GM21529 (cell line): ENCODE measurements around the gene ZCCHC14.
A peak's percentile ranks its signal among the peaks of the same experiment; 100 is the strongest.

Source experiments
- ATAC-seq: cut with Tn5 transposase; IDR thresholded peaks from one replicate; pipeline ENCODE4 v1.9.1; 2021; ENCODE audit not compliant: unreplicated experiment

Gene ZCCHC14

DNA sequence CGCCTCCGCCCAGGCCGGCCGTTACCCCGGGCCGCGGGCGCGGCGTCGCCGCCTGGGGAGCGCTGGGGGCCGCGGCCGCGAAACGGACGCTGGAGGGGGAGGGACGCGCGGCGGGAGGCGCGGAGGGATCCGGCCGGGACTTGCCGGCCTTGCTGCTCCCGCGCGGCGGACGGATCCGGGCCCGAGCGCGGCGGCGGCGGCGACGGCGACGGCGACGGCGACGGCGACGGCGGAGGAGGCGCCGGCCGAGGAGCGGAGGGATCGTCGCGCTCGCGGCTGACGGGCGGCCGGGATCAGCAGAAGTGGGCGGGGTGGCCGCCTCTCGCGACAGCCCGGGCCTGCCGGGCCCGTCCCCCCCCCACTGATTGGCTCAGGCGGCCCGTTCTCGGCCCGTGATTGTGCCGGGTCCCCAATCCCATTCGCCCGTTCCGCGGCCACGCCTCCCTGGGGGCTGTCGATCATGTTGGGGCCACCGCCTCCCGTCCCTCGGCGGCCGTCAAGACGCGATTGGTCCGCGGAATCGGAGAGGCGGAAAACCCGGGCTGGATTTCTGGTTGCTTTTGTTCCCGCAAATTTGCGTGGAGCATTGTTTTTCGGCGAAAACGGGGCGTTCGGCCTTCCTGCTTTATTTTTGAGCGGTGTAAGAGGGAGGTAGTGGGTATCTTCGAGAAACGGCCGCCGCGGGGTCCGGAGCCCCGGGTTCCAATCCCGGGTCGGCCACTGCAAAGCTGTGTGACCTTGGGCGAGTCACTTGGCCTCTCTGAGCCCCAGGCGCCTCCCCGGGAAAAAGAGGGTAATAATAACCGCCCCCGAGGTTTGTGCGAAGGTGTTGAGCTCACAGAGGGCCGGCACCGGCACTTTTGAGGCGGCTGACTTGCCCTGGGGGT, at the start of gene ZCCHC14:
Gene ZCCHC14 (minus strand): TSS at position 304 of the 887 bp plus-strand sequence. CDS start 786 bp downstream, outside the sequence.
- peak; percentile 84 for ATAC-seq

DNA sequence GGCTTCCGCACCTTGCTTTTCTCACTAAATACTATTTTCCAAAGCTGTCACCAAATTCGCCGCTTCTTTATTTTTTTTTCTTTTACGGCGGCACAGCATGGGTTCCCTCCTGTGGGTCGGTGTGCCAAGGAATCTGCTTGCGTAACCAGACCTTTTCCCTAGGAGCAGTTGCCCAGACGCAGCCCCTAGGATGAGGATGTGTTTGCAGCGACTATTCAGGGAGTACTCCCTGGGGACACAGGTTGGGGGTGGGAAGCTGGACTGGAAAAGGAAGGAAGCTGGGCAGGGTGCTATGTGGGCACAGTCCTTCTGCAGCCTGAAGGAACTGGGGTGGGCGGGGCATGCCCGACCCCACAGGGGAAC, 49.0 kb upstream of the ZCCHC14 start:
- no peak for ATAC-seq

DNA sequence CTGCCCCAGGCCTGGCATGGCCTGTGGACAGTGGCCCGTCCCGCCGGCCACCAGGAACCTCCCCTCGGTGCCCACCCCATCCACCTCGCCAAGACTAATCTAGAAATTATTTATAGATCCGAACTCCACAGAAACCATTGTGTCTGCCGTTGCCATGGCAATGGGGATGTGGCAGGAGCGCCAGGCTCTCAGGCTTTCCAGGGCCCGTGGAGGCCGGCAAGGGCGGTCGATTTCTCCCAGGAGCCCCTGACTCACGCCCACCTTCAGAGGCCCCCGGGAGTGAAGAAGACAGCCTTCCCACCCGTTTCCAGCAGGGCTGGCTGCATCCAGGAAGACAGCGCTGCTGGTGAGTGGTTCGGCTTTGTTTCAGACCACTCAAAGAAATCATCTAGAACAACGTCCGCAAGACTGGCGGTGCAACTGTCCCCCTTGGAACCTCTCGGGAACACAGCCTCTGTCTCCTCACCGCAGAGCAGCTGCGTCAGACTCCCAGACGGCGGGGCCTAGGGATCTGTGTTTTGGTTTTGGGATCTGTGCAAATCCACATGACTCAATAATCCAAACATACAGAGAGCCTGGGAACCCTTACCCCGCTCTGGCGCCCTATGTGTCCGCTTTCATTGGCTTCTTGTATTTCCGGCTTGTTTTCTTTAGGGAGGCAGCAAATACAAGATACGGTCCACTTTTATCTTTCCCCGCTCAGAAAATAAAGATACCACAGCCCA, 48.5 kb upstream of the ZCCHC14 start:
- ATAC-seq, result no peak

DNA sequence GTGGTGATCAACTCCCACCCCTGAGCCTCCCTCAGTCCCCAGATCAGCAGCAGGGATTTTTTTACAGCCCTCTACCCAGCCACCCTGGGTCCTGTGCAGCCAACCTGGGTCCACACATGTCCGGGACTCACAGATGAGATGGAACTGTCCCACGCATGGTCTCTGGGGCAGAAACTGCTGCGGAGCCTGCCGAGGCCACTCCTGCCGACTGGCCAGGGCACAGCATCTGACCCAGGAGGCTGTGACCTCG, 48.0 kb upstream of the ZCCHC14 start:
- ATAC-seq, result no peak

DNA sequence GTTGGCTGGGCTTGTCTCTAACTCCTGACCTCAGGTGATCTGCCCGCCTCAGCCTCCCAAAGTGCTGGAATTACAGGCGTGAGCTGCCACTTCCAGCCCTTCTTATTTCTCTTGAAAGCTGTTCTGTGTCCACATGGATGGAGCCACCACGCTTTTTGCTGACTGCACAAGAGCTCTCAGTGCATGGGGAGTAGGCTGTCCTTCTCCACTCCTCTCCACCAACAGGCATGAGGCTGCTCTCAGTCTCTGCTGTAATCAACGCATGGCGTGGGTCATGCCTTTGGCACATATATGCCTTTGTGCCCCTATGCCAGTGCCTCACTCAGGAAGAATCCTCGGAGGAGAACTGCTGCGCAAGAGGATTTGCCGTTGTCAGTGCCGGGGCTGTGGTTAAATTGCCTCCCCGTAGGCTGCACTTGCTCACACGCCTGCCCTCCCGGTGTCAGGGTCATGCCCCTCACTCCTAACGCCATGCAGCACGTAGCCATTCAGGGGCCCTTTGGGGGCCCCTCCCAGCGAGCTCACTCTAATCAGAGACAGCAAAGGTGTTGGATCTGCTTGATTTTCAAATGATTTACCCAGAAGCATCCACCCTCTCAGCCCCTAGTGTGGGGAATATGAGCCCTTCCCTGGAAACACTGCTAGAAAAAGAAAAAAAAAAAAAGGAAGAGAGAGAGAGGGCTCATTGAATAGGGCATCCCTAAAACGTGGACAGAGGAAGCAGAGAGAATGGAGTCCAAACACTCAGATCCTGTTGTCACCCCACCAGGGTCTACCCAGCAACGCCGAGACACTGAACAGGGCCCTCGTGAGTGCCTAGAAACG, 47.5 kb upstream of the ZCCHC14 start:
- no peak for ATAC-seq

DNA sequence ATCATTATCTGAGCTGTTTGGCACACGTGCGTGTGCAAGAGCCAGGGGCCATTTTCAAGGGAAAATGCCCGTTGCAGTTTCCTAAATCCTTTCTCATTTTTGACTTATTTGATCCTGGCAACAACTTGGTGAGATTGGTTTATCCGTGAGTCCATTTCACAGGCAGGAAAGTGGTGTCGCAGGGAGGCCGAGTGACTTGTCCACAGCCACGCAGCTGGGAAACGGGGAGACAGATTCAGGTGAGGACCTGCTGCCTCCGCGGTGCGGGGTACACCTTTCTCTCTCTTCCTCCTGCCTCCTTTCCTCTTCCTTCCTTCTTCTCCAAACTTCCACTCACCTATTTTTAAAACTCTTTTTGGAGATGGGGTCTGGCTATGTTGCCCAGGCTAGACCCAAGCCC, 46.3 kb upstream of the ZCCHC14 start:
- ATAC-seq, result no peak

DNA sequence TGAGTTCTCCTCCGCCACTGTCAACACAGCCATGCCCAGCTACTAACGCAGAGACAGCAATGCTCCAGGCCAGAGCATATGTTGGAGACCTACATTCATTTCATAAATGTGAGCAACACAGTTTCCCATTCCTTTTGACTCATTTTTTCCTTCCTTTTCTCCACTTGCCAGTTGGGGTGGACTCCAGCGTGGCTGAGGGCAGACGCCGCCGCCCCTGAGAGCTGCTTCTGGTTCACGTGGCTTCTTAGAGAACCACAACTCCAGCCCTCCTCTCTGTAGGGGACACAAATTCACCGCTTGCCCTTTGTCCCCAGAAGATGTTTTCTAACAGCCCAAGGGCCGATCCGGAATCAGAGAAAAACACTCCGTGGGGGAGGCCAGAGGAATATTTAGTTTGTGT, 45.8 kb upstream of the ZCCHC14 start:
- no peak for ATAC-seq

DNA sequence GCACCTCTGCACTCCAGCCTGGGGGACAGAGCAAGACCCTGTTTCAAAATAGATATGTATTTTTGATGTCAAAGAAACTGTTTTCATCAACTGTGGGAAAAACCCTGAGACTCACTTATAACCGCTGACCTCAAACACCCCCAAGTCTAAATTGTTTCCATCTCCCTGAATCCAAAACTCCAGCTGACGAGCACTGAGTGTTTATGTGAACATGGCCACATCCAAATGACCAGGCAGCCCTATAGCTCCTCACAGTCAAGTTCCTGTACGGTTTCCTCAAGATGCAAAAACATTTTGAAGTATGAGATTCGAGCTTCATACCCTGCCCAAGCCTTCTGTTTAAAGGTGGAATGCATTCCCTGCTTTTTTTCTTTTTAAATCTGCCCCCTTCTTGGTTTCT, 45.3 kb upstream of the ZCCHC14 start:
- no peak for ATAC-seq

DNA sequence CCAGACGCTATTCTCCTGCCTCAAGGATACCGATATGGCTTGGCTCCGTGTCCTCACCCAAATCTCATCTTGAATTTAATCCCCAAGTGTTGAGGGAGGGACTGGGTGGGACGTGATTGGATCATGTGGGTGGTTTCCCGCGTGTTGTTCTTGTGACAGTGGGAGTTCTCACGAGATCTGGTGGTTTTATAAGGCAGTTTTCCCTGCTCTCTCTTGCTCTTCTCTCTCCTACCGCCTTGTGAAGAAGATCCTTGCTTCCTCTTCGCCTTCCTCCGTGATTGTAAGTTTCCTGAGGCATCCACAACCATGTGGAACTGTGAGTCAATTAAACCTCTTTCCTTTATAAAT, 43.9 kb upstream of the ZCCHC14 start:
- ATAC-seq, result no peak

DNA sequence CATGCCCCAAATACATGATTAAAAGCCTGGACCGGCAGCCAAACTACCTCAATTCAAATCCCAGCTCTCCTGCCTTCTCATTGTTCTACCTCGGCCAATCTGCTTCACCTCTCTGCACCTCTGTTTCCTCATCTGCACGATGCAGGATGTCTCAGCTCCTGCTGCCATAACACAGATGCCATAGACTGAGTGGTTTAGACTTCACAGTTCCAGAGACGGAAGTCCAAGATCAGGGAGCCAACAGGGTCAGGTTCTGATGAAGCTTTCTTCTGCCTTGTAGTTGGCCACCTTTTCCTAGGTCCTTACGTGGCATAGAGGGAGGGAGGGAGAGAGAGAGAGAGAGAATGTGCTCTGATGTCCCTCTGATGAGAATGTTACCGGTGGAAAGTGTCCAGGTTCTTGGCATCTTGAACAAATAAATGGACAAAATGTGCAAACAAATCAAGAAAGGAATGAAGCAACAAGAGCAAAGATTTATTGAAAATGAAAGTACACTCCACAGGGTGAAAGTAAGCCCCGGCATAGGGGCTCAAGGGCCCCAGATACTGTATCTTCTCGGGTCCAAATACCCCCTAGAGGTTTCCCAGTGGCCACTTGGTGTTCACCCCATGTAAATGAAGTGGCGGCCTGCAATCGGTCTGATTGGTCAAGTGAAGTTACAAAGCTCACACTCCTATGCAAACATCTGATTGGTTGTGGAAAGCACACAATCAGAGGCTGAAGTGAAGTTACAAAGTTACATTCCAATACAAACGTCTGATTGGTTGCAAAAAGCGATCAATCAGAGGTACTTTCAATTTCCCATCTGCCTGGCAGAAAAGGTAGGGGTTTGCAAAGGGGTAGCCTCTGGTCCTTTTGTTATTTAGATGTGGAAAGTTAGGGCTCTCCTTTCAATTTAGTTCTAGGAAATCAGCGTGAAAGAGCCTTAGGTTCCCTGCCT, 43.3 kb upstream of the ZCCHC14 start:
- no peak for ATAC-seq

DNA sequence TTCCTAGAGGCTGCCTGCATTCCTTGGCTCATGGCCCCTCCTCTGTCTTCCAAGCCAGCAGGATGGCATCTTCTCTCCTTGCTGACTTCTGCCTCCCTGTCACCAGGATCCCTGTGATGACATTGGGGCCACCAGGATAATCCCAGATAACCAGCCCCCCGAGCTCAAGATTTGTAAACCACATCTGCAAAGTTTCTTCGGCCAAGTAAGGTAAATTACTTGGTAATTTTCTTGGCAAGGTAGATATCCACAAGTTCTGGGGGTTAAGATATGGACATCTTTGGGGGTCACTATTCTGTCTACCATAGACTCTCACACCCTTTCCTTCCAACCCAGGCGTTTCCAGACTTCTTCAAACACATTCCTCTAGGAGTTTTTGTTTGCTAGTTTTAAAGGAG, 42.6 kb upstream of the ZCCHC14 start:
- no peak for ATAC-seq

DNA sequence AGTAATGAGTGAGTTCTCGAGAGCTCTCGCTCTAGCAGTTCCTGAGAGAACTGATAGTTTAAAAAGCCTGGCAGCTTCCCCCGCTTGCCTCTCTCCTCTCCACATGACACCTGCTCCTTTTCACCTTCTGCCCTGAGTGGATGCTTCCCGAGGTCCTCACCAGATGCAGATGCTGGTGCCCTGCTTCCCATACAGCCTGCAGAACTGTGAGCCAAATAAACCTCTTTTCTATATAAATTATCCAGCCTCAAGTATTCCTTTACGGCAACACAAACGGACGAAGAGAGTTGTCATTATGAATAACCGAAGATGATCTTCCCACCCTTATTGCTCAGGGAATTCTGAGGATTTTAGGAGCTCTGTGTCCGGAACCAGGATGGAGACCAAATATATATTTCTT, 41.9 kb upstream of the ZCCHC14 start:
- ATAC-seq, result no peak

DNA sequence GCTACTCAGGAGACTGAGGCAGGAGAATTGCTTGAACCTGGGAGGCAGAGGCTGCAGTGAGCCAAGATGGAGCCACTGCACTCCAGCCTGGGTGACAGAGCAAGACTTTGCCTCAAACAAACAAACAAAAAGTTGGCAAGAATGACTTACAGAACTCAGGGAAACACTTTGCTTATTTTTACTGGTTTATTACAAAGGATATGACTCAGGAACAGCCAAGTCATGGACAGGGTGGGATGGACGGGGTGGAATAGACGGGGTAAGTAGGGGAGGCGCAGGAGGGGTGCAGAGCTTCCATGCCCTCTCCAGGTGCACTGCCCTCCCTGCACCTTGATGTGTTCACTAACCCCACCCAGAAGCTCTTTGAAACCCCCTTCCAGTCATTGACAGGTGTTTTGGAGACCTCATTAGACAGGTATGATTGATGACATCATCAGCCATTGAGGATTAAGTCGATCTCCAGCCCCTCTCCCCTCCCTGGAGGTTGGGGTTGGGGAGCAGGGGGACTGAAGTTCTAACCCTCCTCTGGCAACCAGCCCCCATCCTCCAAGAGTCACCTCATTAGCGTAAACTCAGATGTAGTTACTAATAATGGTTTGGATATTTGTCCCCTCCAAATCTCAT, 41.3 kb upstream of the ZCCHC14 start:
- no peak for ATAC-seq

DNA sequence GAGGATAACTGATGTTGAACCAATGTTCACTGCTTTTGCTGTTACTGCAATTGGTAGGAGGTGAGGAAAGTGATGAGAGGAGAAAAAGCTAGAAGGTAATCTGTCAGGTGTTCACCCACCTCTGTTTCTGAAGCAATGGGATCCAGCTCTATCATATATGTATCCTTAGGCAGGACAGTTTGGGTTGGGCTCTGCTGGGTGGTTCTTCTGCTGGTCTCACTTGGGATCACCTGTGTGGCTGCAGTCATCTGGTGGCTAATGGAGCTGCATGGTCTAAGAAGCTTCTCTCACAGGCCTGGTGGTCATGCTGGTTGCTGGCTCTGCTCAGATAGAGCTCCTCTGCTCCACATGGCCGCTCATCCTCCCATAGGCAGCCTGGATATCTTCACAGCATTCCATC, 40.2 kb upstream of the ZCCHC14 start:
- ATAC-seq, result no peak

DNA sequence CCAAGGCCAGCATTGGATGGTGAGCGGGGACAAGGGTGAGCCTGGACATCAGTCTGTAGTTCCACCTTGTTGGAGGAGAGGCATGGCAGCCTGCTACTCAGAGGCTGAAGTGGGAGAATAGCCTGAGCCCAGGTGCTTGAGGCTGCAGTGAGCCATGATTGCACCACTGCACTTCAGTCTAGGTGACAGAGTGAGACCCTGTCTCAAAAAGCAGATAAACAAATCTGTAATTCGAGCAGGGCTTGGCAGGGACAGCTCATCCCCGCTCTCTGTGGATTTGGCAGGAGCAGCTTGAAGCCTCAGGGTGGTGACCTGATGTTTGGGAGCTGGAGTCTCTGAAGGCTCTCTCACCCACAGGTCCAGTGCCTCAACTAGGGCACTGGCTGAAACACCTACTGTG, 38.6 kb upstream of the ZCCHC14 start:
- ATAC-seq, result no peak

DNA sequence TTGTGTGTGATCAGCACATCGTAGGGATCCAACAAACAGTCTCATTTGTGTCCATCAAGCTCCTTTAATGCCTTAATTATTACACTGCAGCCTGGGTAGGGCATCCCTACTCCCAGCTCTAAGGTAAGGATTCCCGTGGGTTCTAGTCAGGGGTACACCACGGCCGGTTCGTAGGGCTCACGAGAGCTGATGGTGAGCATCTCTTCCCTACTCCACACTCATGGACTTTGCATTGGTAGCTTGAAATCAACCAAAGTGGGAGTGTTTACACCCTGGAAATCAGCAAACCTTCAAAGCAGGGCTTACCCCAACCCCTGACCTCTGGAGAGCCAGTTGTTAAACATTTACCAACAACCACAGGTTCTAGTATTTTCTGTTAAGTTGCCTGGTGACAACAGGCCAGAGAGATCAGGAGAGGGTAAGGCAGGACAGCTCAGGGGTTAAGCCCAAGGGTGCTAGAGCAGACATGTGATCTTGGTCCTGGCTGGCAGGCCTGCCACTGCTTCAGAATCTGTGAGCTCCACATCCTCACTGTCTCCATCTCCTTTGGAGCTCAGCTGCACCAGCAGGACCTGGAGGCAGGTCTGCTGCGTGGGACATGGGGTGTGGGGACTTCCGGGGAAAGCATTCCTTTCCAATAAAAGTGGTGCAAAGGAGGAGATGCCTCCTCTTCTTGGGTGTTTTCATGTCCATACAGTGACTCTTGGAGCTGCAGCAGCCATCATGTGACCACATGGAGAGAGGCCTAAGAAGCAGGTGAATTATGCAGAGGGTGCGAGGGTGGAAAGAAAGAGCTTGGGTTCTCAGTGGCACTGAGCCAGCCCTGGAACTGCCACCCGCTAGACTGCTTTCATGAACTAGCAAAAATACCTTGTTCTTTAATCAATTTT, 36.1 kb upstream of the ZCCHC14 start:
- no peak for ATAC-seq

DNA sequence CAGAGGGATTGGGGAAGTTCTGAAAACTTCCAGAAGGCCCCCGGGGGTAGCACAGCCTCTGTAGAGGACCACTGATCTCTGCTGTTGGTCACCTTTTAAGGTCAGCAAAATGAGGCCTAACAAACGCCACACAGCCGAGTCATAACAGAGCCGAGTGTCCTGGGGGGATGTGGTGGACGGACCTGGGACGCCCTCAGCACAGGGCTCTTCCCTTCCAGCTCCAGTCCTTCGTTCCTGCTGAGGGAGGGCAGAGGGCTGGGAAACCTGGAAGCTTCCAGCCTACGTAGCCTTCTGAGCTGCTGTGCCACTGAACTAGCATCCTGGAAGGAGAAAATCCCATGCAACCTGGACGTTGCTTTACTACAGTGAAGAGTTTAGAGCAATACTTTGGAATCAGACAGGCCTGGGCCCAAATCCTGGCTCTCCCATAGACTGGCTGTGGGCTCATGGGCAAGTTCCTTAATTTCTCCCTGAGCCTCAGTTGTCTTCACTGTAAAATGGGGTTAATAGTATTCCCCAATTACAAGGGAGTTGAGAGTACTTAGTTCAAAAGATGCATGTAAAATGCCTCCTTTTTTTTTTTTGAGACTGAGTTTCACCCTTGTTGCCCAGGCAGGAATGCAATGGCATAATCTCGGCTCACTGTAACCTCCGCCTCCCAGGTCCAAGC, 34.4 kb upstream of the ZCCHC14 start:
- no peak for ATAC-seq

DNA sequence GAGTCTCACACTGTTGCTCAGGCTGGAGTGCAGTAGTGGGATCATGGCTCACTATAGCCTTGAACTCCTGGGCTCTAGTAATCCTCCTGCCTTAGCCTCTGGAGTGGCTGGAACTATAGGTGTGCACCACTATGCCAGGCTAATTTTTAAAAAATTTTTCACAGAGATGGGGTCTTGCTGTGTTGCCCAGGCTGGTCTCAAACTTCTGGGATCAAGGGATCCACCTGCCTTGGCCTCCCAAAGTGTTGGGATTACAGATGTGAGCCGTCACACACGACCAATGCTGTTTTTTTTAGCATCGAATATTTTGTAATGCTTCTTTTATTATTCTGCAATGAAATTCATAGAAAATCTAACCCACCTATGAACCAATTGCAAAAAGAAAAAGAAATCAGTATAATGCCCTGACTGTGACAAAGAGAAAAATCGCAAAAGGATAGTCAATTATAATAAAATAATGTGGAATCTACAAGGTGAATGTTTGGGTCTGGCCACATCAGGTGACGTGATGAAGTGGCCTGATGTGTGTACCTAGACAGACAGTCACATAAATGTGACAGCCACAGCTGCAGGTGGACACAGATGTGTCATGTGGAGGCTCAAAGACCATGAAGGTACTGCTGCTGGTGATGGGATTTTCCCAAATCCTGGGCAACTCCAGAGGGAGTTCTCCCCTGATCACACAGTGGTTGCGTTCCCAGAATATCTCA, 33.6 kb upstream of the ZCCHC14 start:
- ATAC-seq, result no peak
